Measurements from ENCODE around the gene AAMP.

The AAMP gene

GRCh38 chr2:218301176-218301819 lies 31.4 kb upstream of the AAMP start:
- Histone ChIP-seq H3K79me2 (no peaks in the 10 kb centered on the region), H3K9me3 (ENCODE audit: control insufficient read depth, low read length) (no peaks in the 10 kb centered on the region), H3K4me2 (ENCODE audit: low read length) (no peak overlapping the region), H3K27me3 (ENCODE audit: control insufficient read depth, insufficient read depth, low read length) (no peaks in the 10 kb centered on the region), H3K4me3 (ENCODE audit: low read depth, low read length) (no peak overlapping the region), H2AFZ (peak overlapping the region; percentile 71), H3K9ac (no peak overlapping the region), H3K4me1 (no peaks in the 10 kb centered on the region), H3K36me3 (ENCODE audit: control insufficient read depth, insufficient read depth, low read length) (no peaks in the 10 kb centered on the region), H3K27ac (no peak overlapping the region)
- TF ChIP-seq CTCF (IDR thresholded peaks at IDR 0.05) = peak; percentile 99

GRCh38 chr2:218300141-218300540 lies 30.2 kb upstream of the AAMP start:
- Histone ChIP-seq H3K36me3 (ENCODE audit: control insufficient read depth, insufficient read depth, low read length) (no peaks in the 10 kb centered on the region), H3K27me3 (ENCODE audit: control insufficient read depth, insufficient read depth, low read length) (no peaks in the 10 kb centered on the region), H3K9me3 (ENCODE audit: control insufficient read depth, low read length) (no peaks in the 10 kb centered on the region), H3K27ac (no peak overlapping the region), H3K79me2 (no peaks in the 10 kb centered on the region), H3K9ac (no peak overlapping the region), H2AFZ (no peak overlapping the region), H3K4me1 (peaks cover 5% of the 10 kb centered on the region), H3K4me2 (ENCODE audit: low read length) (no peak overlapping the region), H3K4me3 (ENCODE audit: low read depth, low read length) (no peak overlapping the region)
- no peak for TF ChIP-seq CTCF (IDR thresholded peaks at IDR 0.05)

- Histone ChIP-seq H3K27ac (no peak overlapping the region), H3K4me3 (ENCODE audit: low read depth, low read length) (no peak overlapping the region), H3K79me2 (no peaks in the 10 kb centered on the region), H2AFZ (peak overlapping the region; percentile 36), H3K36me3 (ENCODE audit: control insufficient read depth, insufficient read depth, low read length) (no peaks in the 10 kb centered on the region), H3K27me3 (ENCODE audit: control insufficient read depth, insufficient read depth, low read length) (no peaks in the 10 kb centered on the region), H3K4me1 (peaks cover 12% of the 10 kb centered on the region), H3K4me2 (ENCODE audit: low read length) (no peak overlapping the region), H3K9me3 (ENCODE audit: control insufficient read depth, low read length) (no peaks in the 10 kb centered on the region), H3K9ac (no peak overlapping the region)
- TF ChIP-seq CTCF (IDR thresholded peaks at IDR 0.05) = no peak
These were observed 28.5 kb upstream of the AAMP start for GRCh38 chr2:218298314-218298875.

- no peak overlapping the region for H2AFZ ChIP-seq
- peaks cover 12% of the 10 kb centered on the region for H3K4me1 ChIP-seq
- no peaks in the 10 kb centered on the region for H3K36me3 ChIP-seq (ENCODE audit: control insufficient read depth, insufficient read depth, low read length)
- no peak for TF ChIP-seq CTCF (IDR thresholded peaks at IDR 0.05)
- no peaks in the 10 kb centered on the region for H3K27me3 ChIP-seq (ENCODE audit: control insufficient read depth, insufficient read depth, low read length)
- no peak overlapping the region for H3K4me2 ChIP-seq (ENCODE audit: low read length)
- no peak overlapping the region for H3K4me3 ChIP-seq (ENCODE audit: low read depth, low read length)
- no peaks in the 10 kb centered on the region for H3K79me2 ChIP-seq
- no peak overlapping the region for H3K9ac ChIP-seq
- no peak overlapping the region for H3K27ac ChIP-seq
- H3K9me3 ChIP-seq (ENCODE audit: control insufficient read depth, low read length) = no peaks in the 10 kb centered on the region
These were observed 26.9 kb upstream of the AAMP start for GRCh38 chr2:218296847-218297246.

- no peaks in the 10 kb centered on the region for H3K27me3 ChIP-seq (ENCODE audit: control insufficient read depth, insufficient read depth, low read length)
- H2AFZ ChIP-seq = no peak overlapping the region
- no peak overlapping the region for H3K4me3 ChIP-seq (ENCODE audit: low read depth, low read length)
- no peak overlapping the region for H3K4me2 ChIP-seq (ENCODE audit: low read length)
- peaks cover 13% of the 10 kb centered on the region for H3K4me1 ChIP-seq
- no peak overlapping the region for H3K27ac ChIP-seq
- H3K9me3 ChIP-seq (ENCODE audit: control insufficient read depth, low read length) = no peaks in the 10 kb centered on the region
- H3K9ac ChIP-seq = no peak overlapping the region
- H3K79me2 ChIP-seq = no peaks in the 10 kb centered on the region
- H3K36me3 ChIP-seq (ENCODE audit: control insufficient read depth, insufficient read depth, low read length) = no peaks in the 10 kb centered on the region
- no peak for TF ChIP-seq CTCF (IDR thresholded peaks at IDR 0.05)
These were observed 26.3 kb upstream of the AAMP start for GRCh38 chr2:218296200-218296599.
